Mesothelial cell of epicardium (in vitro differentiated cells): ENCODE results near the gene HS3ST3B1. TPM values are rescaled to one million over a fixed set of nuclear protein-coding genes. Genes with fewer than 3 reads are reported as not detected.

ENCODE experiments used
- DNase-seq, 2 experiments: peaks; one replicate each; pipeline ENCODE4 v3.0.0; 2021; ENCODE audit warnings: low spot score in 2 of 2; ENCODE audit not compliant: unreplicated experiment in 2 of 2
- H3K27ac Mint-ChIP-seq: 2 replicates; pipeline ENCODE4 v1.8.0; 2021; ENCODE audit warnings: mixed read lengths
- H3K27me3 Mint-ChIP-seq: 2 replicates; pipeline ENCODE4 v1.8.0; 2021; ENCODE audit warnings: low read depth, mixed read lengths
- H3K36me3 Mint-ChIP-seq: 2 replicates; pipeline ENCODE4 v1.8.0; 2021; ENCODE audit warnings: mixed read lengths
- H3K4me1 Mint-ChIP-seq: 2 replicates; pipeline ENCODE4 v1.8.0; 2021; ENCODE audit warnings: mixed read lengths
- H3K4me3 Mint-ChIP-seq: 2 replicates; pipeline ENCODE4 v1.8.0; 2021; ENCODE audit warnings: mild to moderate bottlenecking, moderate library complexity, mixed read lengths
- H3K9me3 Mint-ChIP-seq: 2 replicates; pipeline ENCODE4 v1.8.0; 2021; ENCODE audit warnings: mixed read lengths
- CTCF ChIP-seq: fragments of 200-600 bp; sonication (generic); IDR thresholded peaks from one replicate; pipeline ENCODE4 v1.5.0; 2021; ENCODE audit warnings: antibody characterized with exemption; ENCODE audit not compliant: unreplicated experiment
- total RNA-seq: library from RNA; stranded (reverse); gene quantifications from 3 replicates; pipeline ENCODE4 v1.2.1, GENCODE V29; 2021

The HS3ST3B1 gene
- total RNA-seq, 1 donor from 2014 or later, result 9.8 TPM

- H3K4me3 Mint-ChIP-seq, result no peak overlapping the region
Observed at GRCh38 chr17:14360856-14361255, 60.0 kb downstream of the HS3ST3B1 start.

GRCh38 chr17:14361470-14361869, 60.6 kb downstream of the HS3ST3B1 start:
- TF ChIP-seq CTCF, result no peak
- Mint-ChIP-seq H3K4me1 (no peaks in the 10 kb centered on the region), H3K27ac (no peak overlapping the region), H3K36me3 (no peaks in the 10 kb centered on the region), H3K4me3 (no peak overlapping the region), H3K9me3 (no peaks in the 10 kb centered on the region), H3K27me3 (peaks cover 21% of the 10 kb centered on the region)
- DNase-seq, result no peak

More at GRCh38 chr17:14360856-14361255, 60.0 kb downstream of the HS3ST3B1 start:
- H3K36me3 Mint-ChIP-seq, result no peaks in the 10 kb centered on the region
- no peak for TF ChIP-seq CTCF
- no peak overlapping the region for H3K27ac Mint-ChIP-seq
- H3K27me3 Mint-ChIP-seq, result peaks cover 18% of the 10 kb centered on the region
- DNase-seq, result no peak
- no peaks in the 10 kb centered on the region for H3K9me3 Mint-ChIP-seq
- no peaks in the 10 kb centered on the region for H3K4me1 Mint-ChIP-seq

- H3K4me1 Mint-ChIP-seq, result no peaks in the 10 kb centered on the region
- peaks cover 27% of the 10 kb centered on the region for H3K27me3 Mint-ChIP-seq
- H3K36me3 Mint-ChIP-seq, result no peaks in the 10 kb centered on the region
- H3K9me3 Mint-ChIP-seq, result no peaks in the 10 kb centered on the region
- no peak for TF ChIP-seq CTCF
- H3K27ac Mint-ChIP-seq, result no peak overlapping the region
- H3K4me3 Mint-ChIP-seq, result no peak overlapping the region
- DNase-seq, result no peak
Observed at GRCh38 chr17:14361945-14362508, 61.1 kb downstream of the HS3ST3B1 start.

- H3K36me3 Mint-ChIP-seq, result no peaks in the 10 kb centered on the region
- DNase-seq, result no peak
- no peak overlapping the region for H3K4me3 Mint-ChIP-seq
- TF ChIP-seq CTCF, result no peak
- H3K4me1 Mint-ChIP-seq, result no peaks in the 10 kb centered on the region
- no peak overlapping the region for H3K27ac Mint-ChIP-seq
- H3K27me3 Mint-ChIP-seq, result peaks cover 41% of the 10 kb centered on the region
- H3K9me3 Mint-ChIP-seq, result no peaks in the 10 kb centered on the region
Observed at GRCh38 chr17:14366199-14366598, 65.3 kb downstream of the HS3ST3B1 start.

- no peak for TF ChIP-seq CTCF
- peaks cover 46% of the 10 kb centered on the region for H3K27me3 Mint-ChIP-seq
- no peak overlapping the region for H3K4me3 Mint-ChIP-seq
- DNase-seq, result no peak
- H3K27ac Mint-ChIP-seq, result no peak overlapping the region
- H3K4me1 Mint-ChIP-seq, result peaks cover 18% of the 10 kb centered on the region
- H3K9me3 Mint-ChIP-seq, result no peaks in the 10 kb centered on the region
- no peaks in the 10 kb centered on the region for H3K36me3 Mint-ChIP-seq
Observed at GRCh38 chr17:14372461-14372860, 71.6 kb downstream of the HS3ST3B1 start.
